ENCODE results near the gene HEPACAM. TPM values are rescaled to one million over a fixed set of nuclear protein-coding genes. Genes with fewer than 3 reads are reported as not detected.
A peak's percentile ranks its signal among the peaks of the same experiment; 100 is the strongest.

HEPACAM gene
- total RNA-seq, 1 donor from 2014 or later = not detected

- H3K36me3 ChIP-seq (ENCODE audit: insufficient read depth, low read length) = no peaks in the 10 kb centered on the region
- no peaks in the 10 kb centered on the region for H3K9me3 ChIP-seq (ENCODE audit: insufficient read depth, low read depth, low read length)
- H4K20me1 ChIP-seq (ENCODE audit: insufficient read depth, low read length) = no peaks in the 10 kb centered on the region
- H3K27ac ChIP-seq (ENCODE audit: low read depth, low read length) = no peak overlapping the region
- peaks cover 20% of the 10 kb centered on the region for H3K4me1 ChIP-seq (ENCODE audit: insufficient read depth, low read length)
- Mint-ChIP-seq H3K9me3 (ENCODE audit: unreplicated experiment) (peaks cover 4% of the 10 kb centered on the region), H3K36me3 (ENCODE audit: low read depth, unreplicated experiment) (peaks cover 2% of the 10 kb centered on the region), H3K27ac (ENCODE audit: unreplicated experiment) (no peak overlapping the region), H3K4me1 (ENCODE audit: low read depth, unreplicated experiment) (peaks cover 11% of the 10 kb centered on the region), H3K27me3 (ENCODE audit: low read depth, unreplicated experiment) (peaks cover 29% of the 10 kb centered on the region), H3K4me3 (ENCODE audit: unreplicated experiment) (no peak overlapping the region)
- FAIRE-seq = no peak
- no peaks in the 10 kb centered on the region for H3K27me3 ChIP-seq (ENCODE audit: insufficient read depth, low read length)
- no peak overlapping the region for H3K4me3 ChIP-seq (ENCODE audit: insufficient read depth, low read depth, low read length)
- no peak overlapping the region for H2AFZ ChIP-seq (ENCODE audit: low read depth, low read length)
- H3K9ac ChIP-seq (ENCODE audit: low read length) = no peak overlapping the region
- no peaks in the 10 kb centered on the region for H3K79me2 ChIP-seq (ENCODE audit: insufficient read depth, low read length)
- TF ChIP-seq CTCF (IDR thresholded peaks at IDR 0.05; ENCODE audit: insufficient read depth, low read depth, low read length) (no peak), EZH2 (IDR thresholded peaks at IDR 0.05; ENCODE audit: insufficient read depth, low read length) (no peak)
- H3K4me2 ChIP-seq (ENCODE audit: low read length) = no peak overlapping the region
- no peak for DNase-seq (ENCODE audit: low read depth)
These were observed 56.9 kb downstream of the HEPACAM start for GRCh38 chr11:124878759-124879492.

GRCh38 chr11:124877910-124878758 is 57.7 kb downstream of the HEPACAM start:
- H3K9me3 Mint-ChIP-seq (ENCODE audit: unreplicated experiment) = peaks cover 2% of the 10 kb centered on the region
- peaks cover 1% of the 10 kb centered on the region for H3K27me3 ChIP-seq (ENCODE audit: insufficient read depth, low read length)
- no peak overlapping the region for H3K9ac ChIP-seq (ENCODE audit: low read length)
- DNase-seq (ENCODE audit: low read depth) = no peak
- H2AFZ ChIP-seq (ENCODE audit: low read depth, low read length) = no peak overlapping the region
- no peak overlapping the region for H3K27ac Mint-ChIP-seq (ENCODE audit: unreplicated experiment)
- H4K20me1 ChIP-seq (ENCODE audit: insufficient read depth, low read length) = no peaks in the 10 kb centered on the region
- peak overlapping the region; percentile 95 for H3K4me2 ChIP-seq (ENCODE audit: low read length)
- no peak overlapping the region for H3K27ac ChIP-seq (ENCODE audit: low read depth, low read length)
- no peak for TF ChIP-seq EZH2 (IDR thresholded peaks at IDR 0.05; ENCODE audit: insufficient read depth, low read length)
- TF ChIP-seq CTCF (IDR thresholded peaks at IDR 0.05; ENCODE audit: insufficient read depth, low read depth, low read length) = no peak
- peaks cover 37% of the 10 kb centered on the region for H3K27me3 Mint-ChIP-seq (ENCODE audit: low read depth, unreplicated experiment)
- no peaks in the 10 kb centered on the region for H3K36me3 ChIP-seq (ENCODE audit: insufficient read depth, low read length)
- peaks cover 20% of the 10 kb centered on the region for H3K4me1 ChIP-seq (ENCODE audit: insufficient read depth, low read length)
- no peaks in the 10 kb centered on the region for H3K79me2 ChIP-seq (ENCODE audit: insufficient read depth, low read length)
- H3K4me1 Mint-ChIP-seq (ENCODE audit: low read depth, unreplicated experiment) = peaks cover 10% of the 10 kb centered on the region
- H3K4me3 Mint-ChIP-seq (ENCODE audit: unreplicated experiment) = no peak overlapping the region
- H3K36me3 Mint-ChIP-seq (ENCODE audit: low read depth, unreplicated experiment) = peaks cover 2% of the 10 kb centered on the region
- H3K4me3 ChIP-seq (ENCODE audit: insufficient read depth, low read depth, low read length) = no peak overlapping the region
- no peaks in the 10 kb centered on the region for H3K9me3 ChIP-seq (ENCODE audit: insufficient read depth, low read depth, low read length)
- FAIRE-seq = no peak
